ENCODE measurements around the gene PAN3. TPM values are rescaled to one million over a fixed set of nuclear protein-coding genes. Genes with fewer than 3 reads are reported as not detected.

The PAN3 gene
- total RNA-seq, 1 donor from 2014 or later: 15.5 TPM

DNA sequence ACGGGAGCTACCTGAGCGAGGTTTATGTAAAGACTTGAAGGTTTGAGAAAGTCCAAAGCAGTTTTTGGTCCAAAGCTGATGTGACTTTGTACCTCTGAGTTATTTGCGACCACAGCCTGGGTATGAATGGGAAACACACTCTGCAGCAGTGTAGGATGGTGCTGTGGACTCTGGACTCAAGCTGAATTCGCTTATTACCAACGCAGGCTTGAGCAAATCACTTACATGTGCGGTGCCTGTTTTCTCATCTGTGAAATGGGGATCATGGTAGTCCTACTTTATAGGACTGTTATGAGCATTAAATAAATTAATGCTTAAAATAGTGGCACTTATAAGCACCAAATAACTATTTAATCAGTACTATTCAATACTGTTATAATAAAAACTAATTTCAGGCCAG is 176.5 kb downstream of the PAN3 start:
- H3K4me3 ChIP-seq (ENCODE audit: low read depth, low read length): no peak overlapping the region

DNA sequence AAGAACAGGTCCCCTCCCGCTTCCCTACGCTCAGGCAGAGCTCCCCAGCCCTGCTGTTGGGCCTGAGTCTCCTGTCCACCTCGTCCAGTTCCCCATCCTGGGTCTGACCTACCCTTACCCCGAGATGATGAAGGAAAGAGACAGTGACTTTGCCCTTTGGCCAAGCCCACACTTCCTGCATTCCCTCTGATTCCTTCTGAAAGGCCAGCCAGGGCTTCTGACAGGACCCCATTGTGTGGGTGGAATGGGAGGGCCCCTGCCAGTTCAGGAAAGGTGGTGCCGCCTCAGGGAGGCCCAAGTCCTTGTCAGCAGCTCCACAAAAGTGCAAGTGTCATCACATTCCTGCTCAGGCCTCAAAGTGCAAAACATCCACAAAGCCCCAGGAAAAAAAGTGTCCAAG is 177.8 kb downstream of the PAN3 start:
- H3K4me3 ChIP-seq (ENCODE audit: low read depth, low read length): no peak overlapping the region
- DNase-seq (ENCODE audit: low read depth): no peak
- TF ChIP-seq, protein P1, sequence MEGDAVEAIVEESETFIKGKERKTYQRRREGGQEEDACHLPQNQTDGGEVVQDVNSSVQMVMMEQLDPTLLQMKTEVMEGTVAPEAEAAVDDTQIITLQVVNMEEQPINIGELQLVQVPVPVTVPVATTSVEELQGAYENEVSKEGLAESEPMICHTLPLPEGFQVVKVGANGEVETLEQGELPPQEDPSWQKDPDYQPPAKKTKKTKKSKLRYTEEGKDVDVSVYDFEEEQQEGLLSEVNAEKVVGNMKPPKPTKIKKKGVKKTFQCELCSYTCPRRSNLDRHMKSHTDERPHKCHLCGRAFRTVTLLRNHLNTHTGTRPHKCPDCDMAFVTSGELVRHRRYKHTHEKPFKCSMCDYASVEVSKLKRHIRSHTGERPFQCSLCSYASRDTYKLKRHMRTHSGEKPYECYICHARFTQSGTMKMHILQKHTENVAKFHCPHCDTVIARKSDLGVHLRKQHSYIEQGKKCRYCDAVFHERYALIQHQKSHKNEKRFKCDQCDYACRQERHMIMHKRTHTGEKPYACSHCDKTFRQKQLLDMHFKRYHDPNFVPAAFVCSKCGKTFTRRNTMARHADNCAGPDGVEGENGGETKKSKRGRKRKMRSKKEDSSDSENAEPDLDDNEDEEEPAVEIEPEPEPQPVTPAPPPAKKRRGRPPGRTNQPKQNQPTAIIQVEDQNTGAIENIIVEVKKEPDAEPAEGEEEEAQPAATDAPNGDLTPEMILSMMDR (conservative IDR thresholded peaks at IDR 0.05; ENCODE audit: low read depth, low read length): no peak

More for the DNA sequence above, 176.5 kb downstream of the PAN3 start:
- no peak for DNase-seq (ENCODE audit: low read depth)
- TF ChIP-seq, protein P1 (conservative IDR thresholded peaks at IDR 0.05; ENCODE audit: low read depth, low read length): no peak

DNA sequence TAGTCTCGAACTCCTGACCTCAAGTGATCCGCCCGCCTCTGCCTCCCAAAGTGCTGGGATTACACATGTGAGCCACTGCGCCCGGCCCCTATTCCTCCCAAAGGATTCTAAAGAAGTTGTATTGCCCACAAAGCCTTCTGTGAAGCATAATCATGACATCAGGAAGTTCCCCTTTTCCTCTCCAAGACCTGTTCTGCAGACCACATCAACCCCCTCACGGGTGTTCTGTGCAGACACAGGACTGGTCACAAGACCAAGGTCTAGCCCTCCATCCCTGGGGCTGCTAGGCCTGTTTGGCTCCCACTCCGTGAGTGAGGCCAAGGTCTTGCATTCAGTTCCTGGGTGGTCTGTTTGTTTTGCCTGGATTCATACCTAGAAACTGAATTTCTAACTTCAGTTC is 178.5 kb downstream of the PAN3 start:
- H3K4me3 ChIP-seq (ENCODE audit: low read depth, low read length): no peak overlapping the region
- TF ChIP-seq, protein P1 (conservative IDR thresholded peaks at IDR 0.05; ENCODE audit: low read depth, low read length): no peak
- no peak for DNase-seq (ENCODE audit: low read depth)

DNA sequence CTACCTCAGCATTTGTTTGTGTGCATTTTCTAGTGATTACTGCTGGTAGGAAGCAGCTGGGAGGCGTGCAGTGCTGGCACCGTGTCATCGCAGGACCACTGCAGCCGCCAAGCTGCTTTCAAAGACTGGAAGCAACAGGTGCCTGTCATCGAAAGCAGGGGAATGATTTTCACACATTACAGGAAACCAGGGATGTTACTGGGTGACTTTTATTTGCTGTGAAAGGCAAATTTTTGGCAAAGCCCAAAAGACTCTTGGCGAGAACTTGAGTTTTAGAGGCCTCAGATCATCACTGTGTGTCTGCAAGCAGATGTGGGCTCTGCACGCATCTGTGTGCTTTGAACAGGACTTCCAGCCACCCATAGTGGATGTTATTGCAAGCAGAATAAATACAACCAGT is 180.2 kb downstream of the PAN3 start:
- no peak overlapping the region for H3K4me3 ChIP-seq (ENCODE audit: low read depth, low read length)
- no peak for DNase-seq (ENCODE audit: low read depth)
- TF ChIP-seq, protein P1 (conservative IDR thresholded peaks at IDR 0.05; ENCODE audit: low read depth, low read length): no peak

DNA sequence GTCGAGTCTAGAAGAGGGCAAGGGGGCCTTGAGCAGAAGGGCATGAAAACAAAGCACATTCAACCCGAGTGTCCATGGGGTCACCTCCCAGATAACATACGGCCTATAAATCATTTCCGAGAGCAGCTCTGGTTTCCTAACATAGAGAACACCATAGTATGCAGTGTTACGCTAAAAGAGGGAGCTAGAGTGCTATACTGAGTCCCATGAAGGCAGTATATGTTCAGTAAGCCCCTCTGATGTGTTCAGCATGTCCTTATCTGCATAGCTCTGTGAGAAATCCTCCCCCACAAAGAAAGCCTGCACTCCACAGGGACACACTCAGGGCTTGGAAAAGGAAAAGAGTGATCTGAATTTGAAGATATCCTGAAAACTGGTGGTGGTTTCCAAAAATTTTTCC is 181.2 kb downstream of the PAN3 start:
- TF ChIP-seq, protein P1 (conservative IDR thresholded peaks at IDR 0.05; ENCODE audit: low read depth, low read length): no peak
- no peak for DNase-seq (ENCODE audit: low read depth)
- H3K4me3 ChIP-seq (ENCODE audit: low read depth, low read length): no peak overlapping the region

DNA sequence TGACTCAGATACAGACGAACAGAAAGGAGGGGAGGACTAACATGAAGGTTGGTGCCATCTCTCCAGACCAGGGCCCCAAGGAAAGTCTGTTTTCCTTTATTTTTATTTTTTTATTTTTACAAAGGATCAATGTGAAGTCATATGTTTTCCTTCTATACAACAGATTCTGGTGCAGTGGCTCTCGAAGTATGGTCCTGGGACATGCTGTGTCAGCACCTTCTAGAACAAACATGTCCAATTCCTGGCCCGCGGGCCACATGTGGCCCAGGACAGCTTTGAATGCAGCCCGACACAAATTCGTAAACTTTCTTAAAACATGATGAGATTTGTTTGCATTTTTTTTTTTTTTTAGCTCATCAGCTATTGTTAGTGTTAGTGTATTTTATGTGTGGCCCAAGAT is 181.9 kb downstream of the PAN3 start:
- TF ChIP-seq, protein P1 (conservative IDR thresholded peaks at IDR 0.05; ENCODE audit: low read depth, low read length): no peak
- no peak for DNase-seq (ENCODE audit: low read depth)
- H3K4me3 ChIP-seq (ENCODE audit: low read depth, low read length): no peak overlapping the region

DNA sequence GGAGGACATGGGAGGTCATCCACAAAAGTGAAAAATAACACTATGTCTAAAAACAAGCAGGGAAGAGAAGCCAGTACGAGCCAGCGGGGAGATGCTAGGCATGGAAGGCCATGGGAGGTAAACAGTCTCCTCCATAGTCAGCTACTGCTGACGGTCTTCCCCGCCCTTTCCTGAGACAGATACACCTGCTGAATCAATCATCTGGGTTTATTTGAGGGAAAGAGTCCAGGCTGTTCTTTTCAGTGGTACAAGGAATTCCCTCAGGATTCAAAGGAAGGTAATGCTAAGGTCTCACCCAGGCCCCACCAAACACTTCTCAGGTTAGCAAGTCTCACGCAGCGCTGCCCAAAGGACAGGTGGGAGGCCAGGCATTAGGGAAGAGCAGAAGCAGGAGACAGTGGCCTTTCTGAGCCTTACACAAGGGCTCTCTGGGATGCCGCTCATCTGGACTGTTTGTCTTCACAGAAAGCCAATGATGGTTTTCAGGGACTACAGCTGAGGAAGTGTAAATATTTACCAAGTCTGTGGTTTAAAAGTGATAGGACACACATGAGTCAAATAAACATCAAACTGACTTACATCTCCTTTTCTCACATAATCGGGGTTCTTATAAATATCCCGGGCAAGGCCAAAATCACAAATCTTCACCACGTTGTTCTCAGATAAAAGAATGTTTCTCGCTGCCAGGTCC is 182.7 kb downstream of the PAN3 start:
- TF ChIP-seq, protein P1 (conservative IDR thresholded peaks at IDR 0.05; ENCODE audit: low read depth, low read length): no peak

More for the DNA sequence above, 182.7 kb downstream of the PAN3 start:
- no peak for DNase-seq (ENCODE audit: low read depth)
- H3K4me3 ChIP-seq (ENCODE audit: low read depth, low read length): no peak overlapping the region
